Ishikawa (cell line): Measurements from ENCODE around the gene FRMD6.

Experiments used
- CEBPB ChIP-seq: IDR thresholded peaks from 2 replicates; pipeline ENCODE4 v1.6.1; 2012
- CREB1 ChIP-seq: IDR thresholded peaks from 2 replicates; pipeline ENCODE4 v1.6.1; 2012; ENCODE audit warnings: low read depth
- EGR1 ChIP-seq: IDR thresholded peaks from 2 replicates; pipeline ENCODE4 v1.6.1; 2012
- EP300 ChIP-seq: IDR thresholded peaks from 2 replicates; pipeline ENCODE4 v1.6.1; 2012; ENCODE audit warnings: borderline replicate concordance
- FOXM1 ChIP-seq: IDR thresholded peaks from 2 replicates; pipeline ENCODE4 v1.6.1; 2012; ENCODE audit warnings: low read depth, borderline replicate concordance
- NFIC ChIP-seq: IDR thresholded peaks from 2 replicates; pipeline ENCODE4 v1.6.1; 2012
- RAD21 ChIP-seq: IDR thresholded peaks from 2 replicates; pipeline ENCODE4 v1.6.1; 2012; ENCODE audit warnings: low read depth
- TAF1 ChIP-seq: IDR thresholded peaks from 2 replicates; pipeline ENCODE4 v1.6.1; 2012; ENCODE audit warnings: low read depth, mild to moderate bottlenecking
- TCF12 ChIP-seq: IDR thresholded peaks from 2 replicates; pipeline ENCODE4 v1.6.1; 2012; ENCODE audit warnings: low read depth
- TEAD4 ChIP-seq: IDR thresholded peaks from 2 replicates; pipeline ENCODE4 v1.6.1; 2012
- YY1 ChIP-seq: IDR thresholded peaks from 2 replicates; pipeline ENCODE4 v1.6.1; 2012; ENCODE audit warnings: low read depth
- ZBTB7A ChIP-seq: IDR thresholded peaks from 2 replicates; pipeline ENCODE4 v1.6.1; 2012; ENCODE audit warnings: low read depth
- TF ChIP-seq, protein P1 (sequence below): IDR thresholded peaks from 2 replicates; pipeline ENCODE4 v1.6.1; 2012; ENCODE audit warnings: low read depth, mild to moderate bottlenecking
- TF ChIP-seq, protein P2 (sequence below): IDR thresholded peaks from 2 replicates; pipeline ENCODE4 v1.6.1; 2012
- TF ChIP-seq, protein P3 (sequence below): IDR thresholded peaks from 2 replicates; pipeline ENCODE4 v1.6.1; 2012

FRMD6 gene

DNA sequence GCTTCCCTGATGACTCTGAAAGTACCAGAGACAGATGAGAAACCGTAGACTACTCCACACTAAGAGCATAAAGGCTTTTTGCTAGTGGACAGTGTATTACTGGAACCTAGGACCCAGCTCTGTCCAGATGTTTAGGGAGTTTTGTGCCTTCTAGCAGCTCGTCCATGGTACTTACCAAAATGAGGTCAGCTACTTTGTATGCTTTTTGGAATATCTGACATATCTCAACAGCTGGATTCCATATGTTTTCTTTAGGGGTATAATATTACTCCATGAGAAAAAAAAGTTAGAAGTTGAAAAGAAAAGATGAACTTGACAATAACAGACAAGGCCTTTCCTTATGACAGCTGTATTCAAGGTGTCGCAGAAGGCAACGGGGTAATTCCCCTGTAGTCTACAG lies 32.1 kb upstream of the FRMD6 start:
- no peak for TF ChIP-seq FOXM1
- TF ChIP-seq, protein P1, sequence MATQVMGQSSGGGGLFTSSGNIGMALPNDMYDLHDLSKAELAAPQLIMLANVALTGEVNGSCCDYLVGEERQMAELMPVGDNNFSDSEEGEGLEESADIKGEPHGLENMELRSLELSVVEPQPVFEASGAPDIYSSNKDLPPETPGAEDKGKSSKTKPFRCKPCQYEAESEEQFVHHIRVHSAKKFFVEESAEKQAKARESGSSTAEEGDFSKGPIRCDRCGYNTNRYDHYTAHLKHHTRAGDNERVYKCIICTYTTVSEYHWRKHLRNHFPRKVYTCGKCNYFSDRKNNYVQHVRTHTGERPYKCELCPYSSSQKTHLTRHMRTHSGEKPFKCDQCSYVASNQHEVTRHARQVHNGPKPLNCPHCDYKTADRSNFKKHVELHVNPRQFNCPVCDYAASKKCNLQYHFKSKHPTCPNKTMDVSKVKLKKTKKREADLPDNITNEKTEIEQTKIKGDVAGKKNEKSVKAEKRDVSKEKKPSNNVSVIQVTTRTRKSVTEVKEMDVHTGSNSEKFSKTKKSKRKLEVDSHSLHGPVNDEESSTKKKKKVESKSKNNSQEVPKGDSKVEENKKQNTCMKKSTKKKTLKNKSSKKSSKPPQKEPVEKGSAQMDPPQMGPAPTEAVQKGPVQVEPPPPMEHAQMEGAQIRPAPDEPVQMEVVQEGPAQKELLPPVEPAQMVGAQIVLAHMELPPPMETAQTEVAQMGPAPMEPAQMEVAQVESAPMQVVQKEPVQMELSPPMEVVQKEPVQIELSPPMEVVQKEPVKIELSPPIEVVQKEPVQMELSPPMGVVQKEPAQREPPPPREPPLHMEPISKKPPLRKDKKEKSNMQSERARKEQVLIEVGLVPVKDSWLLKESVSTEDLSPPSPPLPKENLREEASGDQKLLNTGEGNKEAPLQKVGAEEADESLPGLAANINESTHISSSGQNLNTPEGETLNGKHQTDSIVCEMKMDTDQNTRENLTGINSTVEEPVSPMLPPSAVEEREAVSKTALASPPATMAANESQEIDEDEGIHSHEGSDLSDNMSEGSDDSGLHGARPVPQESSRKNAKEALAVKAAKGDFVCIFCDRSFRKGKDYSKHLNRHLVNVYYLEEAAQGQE = no peak
- TF ChIP-seq CEBPB = no peak
- TF ChIP-seq YY1 = no peak
- no peak for TF ChIP-seq TCF12
- no peak for TF ChIP-seq TAF1
- no peak for TF ChIP-seq EP300
- no peak for TF ChIP-seq TEAD4
- no peak for TF ChIP-seq ZBTB7A

DNA sequence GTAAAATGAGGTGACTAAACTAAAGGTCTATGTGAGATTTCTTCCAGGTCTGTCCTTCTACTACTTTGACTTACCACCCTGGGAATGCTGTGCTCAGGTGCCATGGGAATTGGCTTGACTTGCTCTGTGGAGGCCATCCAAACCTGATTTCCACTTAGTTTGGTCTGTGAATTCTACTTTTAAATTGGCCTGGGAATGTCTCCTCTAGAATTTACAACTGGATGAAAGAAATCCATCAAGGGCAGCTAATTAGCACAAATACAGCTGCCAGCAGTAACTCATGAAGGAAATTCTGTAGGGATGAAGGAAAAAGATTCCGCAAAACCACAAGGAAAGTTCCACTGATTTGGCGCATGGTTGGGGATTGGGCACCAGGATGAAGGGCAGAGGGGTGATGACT lies 31.7 kb upstream of the FRMD6 start:
- TF ChIP-seq ZBTB7A (no peak), CREB1 (no peak), TEAD4 (no peak), YY1 (no peak), TAF1 (no peak), RAD21 (no peak), FOXM1 (no peak), NFIC (no peak), EGR1 (no peak), TCF12 (no peak), EP300 (no peak), CEBPB (no peak)
- TF ChIP-seq, protein P1 = no peak
- TF ChIP-seq, protein P2, sequence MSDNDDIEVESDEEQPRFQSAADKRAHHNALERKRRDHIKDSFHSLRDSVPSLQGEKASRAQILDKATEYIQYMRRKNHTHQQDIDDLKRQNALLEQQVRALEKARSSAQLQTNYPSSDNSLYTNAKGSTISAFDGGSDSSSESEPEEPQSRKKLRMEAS = no peak
- TF ChIP-seq, protein P3, sequence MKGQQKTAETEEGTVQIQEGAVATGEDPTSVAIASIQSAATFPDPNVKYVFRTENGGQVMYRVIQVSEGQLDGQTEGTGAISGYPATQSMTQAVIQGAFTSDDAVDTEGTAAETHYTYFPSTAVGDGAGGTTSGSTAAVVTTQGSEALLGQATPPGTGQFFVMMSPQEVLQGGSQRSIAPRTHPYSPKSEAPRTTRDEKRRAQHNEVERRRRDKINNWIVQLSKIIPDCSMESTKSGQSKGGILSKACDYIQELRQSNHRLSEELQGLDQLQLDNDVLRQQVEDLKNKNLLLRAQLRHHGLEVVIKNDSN = no peak

- TF ChIP-seq ZBTB7A (no peak), EP300 (no peak), RAD21 (no peak), FOXM1 (no peak), YY1 (no peak), EGR1 (no peak), TEAD4 (no peak), CEBPB (no peak), NFIC (no peak), TCF12 (no peak), CREB1 (no peak), TAF1 (no peak)
- TF ChIP-seq, protein P2 = no peak
- TF ChIP-seq, protein P3 = no peak
- TF ChIP-seq, protein P1 = no peak
These were observed 30.1 kb upstream of the FRMD6 start for GRCh38 chr14:51621654-51622053.

GRCh38 chr14:51622376-51622775 lies 29.3 kb upstream of the FRMD6 start:
- TF ChIP-seq CEBPB (no peak), TEAD4 (no peak), EGR1 (no peak), RAD21 (no peak), NFIC (no peak), ZBTB7A (no peak), YY1 (no peak)
- TF ChIP-seq, protein P1 = no peak
- TF ChIP-seq, protein P3 = no peak
